Activated naive CD4-positive, alpha-beta T cell treated with anti-CD3 and anti-CD28 coated beads, Interleukin-2, amount 10 ng/mL, durations not matched to agents 7 days and 5 days (primary cell): ENCODE results near the gene CELSR3.
A peak's percentile ranks its signal among the peaks of the same experiment; 100 is the strongest.

ENCODE experiments used
- CTCF ChIA-PET: fragments of 350-600 bp; sonication (Branson Sonifier 250); formaldehyde crosslinking; loops from one replicate; lab custom pipeline; 2021; ENCODE audit warnings: antibody characterized with exemption; lab: Charles Lee
- DNase-seq: peaks from one replicate; pipeline ENCODE4 v3.0.0-alpha.2; 2020
- H3K27ac Mint-ChIP-seq: one replicate; pipeline ENCODE4 v1.8.0; 2021; ENCODE audit warnings: mild to moderate bottlenecking, moderate library complexity, mixed read lengths
- H3K27me3 Mint-ChIP-seq: one replicate; pipeline ENCODE4 v1.8.0; 2021; ENCODE audit warnings: mild to moderate bottlenecking, mixed read lengths
- H3K36me3 Mint-ChIP-seq: one replicate; pipeline ENCODE4 v1.8.0; 2021; ENCODE audit warnings: mixed read lengths
- H3K4me1 Mint-ChIP-seq: one replicate; pipeline ENCODE4 v1.8.0; 2021; ENCODE audit warnings: mixed read lengths
- H3K4me3 Mint-ChIP-seq: one replicate; pipeline ENCODE4 v1.8.0; 2021; ENCODE audit warnings: mild to moderate bottlenecking, moderate library complexity, mixed read lengths
- H3K9me3 Mint-ChIP-seq: one replicate; pipeline ENCODE4 v1.8.0; 2021; ENCODE audit warnings: mixed read lengths

The CELSR3 gene, protein sequence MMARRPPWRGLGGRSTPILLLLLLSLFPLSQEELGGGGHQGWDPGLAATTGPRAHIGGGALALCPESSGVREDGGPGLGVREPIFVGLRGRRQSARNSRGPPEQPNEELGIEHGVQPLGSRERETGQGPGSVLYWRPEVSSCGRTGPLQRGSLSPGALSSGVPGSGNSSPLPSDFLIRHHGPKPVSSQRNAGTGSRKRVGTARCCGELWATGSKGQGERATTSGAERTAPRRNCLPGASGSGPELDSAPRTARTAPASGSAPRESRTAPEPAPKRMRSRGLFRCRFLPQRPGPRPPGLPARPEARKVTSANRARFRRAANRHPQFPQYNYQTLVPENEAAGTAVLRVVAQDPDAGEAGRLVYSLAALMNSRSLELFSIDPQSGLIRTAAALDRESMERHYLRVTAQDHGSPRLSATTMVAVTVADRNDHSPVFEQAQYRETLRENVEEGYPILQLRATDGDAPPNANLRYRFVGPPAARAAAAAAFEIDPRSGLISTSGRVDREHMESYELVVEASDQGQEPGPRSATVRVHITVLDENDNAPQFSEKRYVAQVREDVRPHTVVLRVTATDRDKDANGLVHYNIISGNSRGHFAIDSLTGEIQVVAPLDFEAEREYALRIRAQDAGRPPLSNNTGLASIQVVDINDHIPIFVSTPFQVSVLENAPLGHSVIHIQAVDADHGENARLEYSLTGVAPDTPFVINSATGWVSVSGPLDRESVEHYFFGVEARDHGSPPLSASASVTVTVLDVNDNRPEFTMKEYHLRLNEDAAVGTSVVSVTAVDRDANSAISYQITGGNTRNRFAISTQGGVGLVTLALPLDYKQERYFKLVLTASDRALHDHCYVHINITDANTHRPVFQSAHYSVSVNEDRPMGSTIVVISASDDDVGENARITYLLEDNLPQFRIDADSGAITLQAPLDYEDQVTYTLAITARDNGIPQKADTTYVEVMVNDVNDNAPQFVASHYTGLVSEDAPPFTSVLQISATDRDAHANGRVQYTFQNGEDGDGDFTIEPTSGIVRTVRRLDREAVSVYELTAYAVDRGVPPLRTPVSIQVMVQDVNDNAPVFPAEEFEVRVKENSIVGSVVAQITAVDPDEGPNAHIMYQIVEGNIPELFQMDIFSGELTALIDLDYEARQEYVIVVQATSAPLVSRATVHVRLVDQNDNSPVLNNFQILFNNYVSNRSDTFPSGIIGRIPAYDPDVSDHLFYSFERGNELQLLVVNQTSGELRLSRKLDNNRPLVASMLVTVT (N-terminal part only)

DNA sequence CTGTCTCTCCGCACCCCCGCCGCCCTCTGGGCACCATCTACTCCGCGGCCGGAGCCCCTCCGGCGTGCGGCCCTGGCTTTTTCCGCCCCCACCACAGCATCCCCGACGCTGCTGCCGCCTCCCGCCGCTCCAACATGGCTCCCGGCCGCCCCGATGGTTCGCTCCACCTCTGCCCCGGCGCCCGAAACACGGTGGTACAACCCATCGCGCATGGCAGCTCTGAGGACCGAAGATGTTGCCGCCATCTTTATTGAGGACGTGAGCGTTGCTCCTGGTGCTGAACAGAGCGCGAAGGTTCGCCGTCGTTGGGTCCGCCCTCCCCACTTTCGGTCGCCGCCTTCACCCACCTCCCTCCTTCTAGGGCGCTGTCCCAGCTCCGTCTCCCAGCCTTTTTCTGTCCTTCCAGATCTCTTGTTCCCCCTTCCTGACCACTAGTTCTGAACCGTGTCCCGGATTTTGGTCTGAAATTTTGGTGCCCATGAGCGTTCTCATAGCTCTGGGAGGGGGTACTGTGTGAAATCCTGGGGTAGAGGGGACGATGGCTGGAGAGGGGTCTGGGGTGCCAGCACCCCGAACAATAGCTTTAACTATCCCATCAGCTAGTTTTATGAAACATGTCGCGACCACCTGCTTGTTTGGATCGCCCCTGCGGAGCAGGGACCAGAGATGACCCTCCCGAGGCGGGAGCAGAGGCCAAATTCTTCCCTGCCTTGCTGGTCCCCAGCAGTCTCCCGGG is at the start of gene CELSR3:
TSS of gene CELSR3 (minus strand) at position 134 of the 736 bp plus-strand sequence. CDS start 252 bp downstream, outside the sequence.
- H3K4me3 Mint-ChIP-seq = peak within 1 kb of the TSS; percentile 75
- H3K36me3 Mint-ChIP-seq = peaks cover 6% of the 10 kb centered on the region
- H3K4me1 Mint-ChIP-seq = peaks cover 21% of the 10 kb centered on the region
- DNase-seq = peak; percentile 70
- CTCF ChIA-PET = interaction anchor here (0.9 to 2.4 kb wide), 3 partner anchors 23 to 104 kb away, joined by 4 to 9 read pairs (median 8); partner anchors contain the start of genes NCKIPSD and SLC26A6
- H3K27me3 Mint-ChIP-seq = peaks cover 62% of the 10 kb centered on the region
- H3K9me3 Mint-ChIP-seq = no peaks in the 10 kb centered on the region
- H3K27ac Mint-ChIP-seq = peak within 1 kb of the TSS; percentile 78

DNA sequence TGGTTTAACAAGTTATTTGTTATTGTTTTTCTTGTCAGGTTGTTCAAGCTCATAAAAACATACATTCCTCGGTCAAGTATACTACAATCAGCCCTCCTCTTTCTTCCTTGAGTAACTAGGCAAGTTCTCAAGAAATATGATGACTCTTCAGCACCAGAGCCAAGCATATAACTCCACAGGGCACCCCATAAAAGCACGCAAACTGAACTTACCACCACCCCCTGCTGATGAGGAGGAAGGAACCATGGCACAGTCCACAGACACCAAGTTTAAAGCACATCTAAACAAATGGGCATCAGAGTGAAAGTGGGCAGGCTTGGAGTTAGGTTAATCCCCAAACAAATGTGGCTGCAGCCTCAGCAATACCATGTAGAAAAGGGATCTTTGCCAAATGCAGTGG is 49.0 kb upstream of the CELSR3 start:
- no peak overlapping the region for H3K4me3 Mint-ChIP-seq
- DNase-seq = no peak
- H3K9me3 Mint-ChIP-seq = no peaks in the 10 kb centered on the region
- H3K27me3 Mint-ChIP-seq = no peaks in the 10 kb centered on the region
- no peak overlapping the region for H3K27ac Mint-ChIP-seq
- peaks cover 40% of the 10 kb centered on the region for H3K4me1 Mint-ChIP-seq
- CTCF ChIA-PET = no interaction called here
- peaks cover 49% of the 10 kb centered on the region for H3K36me3 Mint-ChIP-seq

DNA sequence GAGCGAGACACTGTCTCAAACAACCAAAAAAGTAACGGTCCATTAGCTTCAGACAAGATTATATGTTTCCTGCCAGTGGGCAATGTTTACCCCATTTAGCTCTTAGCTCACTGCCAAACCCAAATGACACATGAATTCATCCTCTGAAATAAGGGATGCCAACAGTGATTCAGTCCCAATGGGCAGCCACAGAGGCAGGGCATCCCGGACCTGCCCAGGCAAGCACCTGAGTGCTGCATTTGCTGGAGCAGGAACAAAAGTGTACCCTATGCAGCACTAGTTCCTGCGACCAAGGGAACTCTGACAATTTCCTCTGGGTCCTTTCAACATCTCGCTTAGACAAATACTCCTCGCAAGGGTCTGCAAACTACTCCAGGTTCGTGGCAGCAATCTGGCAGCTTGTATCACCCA is 46.4 kb upstream of the CELSR3 start:
- DNase-seq = no peak
- H3K36me3 Mint-ChIP-seq = peaks cover 46% of the 10 kb centered on the region
- CTCF ChIA-PET = interaction anchor here (2.1 kb wide), 1 partner anchor 31 kb away, joined by 6 read pairs; no protein-coding TSS in a partner anchor
- H3K27ac Mint-ChIP-seq = no peak overlapping the region
- no peak overlapping the region for H3K4me3 Mint-ChIP-seq
- no peaks in the 10 kb centered on the region for H3K27me3 Mint-ChIP-seq
- no peaks in the 10 kb centered on the region for H3K9me3 Mint-ChIP-seq
- H3K4me1 Mint-ChIP-seq = peaks cover 21% of the 10 kb centered on the region

DNA sequence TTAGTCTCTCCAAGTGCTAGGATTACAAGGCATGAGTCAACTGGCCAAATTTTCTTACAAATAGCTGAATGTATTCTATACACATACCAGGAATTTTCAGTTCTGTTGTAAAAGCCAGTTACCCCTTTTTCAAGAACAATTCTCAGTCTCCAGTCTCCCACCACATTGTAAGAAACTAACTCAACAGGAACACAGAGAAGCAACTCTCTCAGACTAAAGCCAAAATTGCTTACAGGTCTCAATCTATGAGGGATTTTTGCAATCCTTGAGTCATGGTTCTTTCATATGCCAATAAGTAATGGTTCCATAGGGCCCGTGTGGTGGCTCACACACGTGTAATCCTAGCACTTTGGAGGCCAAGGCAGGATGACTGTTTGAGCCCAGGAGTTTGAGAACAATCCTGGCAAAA is 45.8 kb upstream of the CELSR3 start:
- Mint-ChIP-seq H3K4me3 (no peak overlapping the region), H3K27ac (no peak overlapping the region), H3K36me3 (peaks cover 47% of the 10 kb centered on the region), H3K9me3 (no peaks in the 10 kb centered on the region), H3K27me3 (no peaks in the 10 kb centered on the region), H3K4me1 (peaks cover 20% of the 10 kb centered on the region)
- DNase-seq = no peak
- CTCF ChIA-PET = interaction anchor here (2.2 kb wide), 1 partner anchor 10 kb away, joined by 9 read pairs; no protein-coding TSS in a partner anchor

DNA sequence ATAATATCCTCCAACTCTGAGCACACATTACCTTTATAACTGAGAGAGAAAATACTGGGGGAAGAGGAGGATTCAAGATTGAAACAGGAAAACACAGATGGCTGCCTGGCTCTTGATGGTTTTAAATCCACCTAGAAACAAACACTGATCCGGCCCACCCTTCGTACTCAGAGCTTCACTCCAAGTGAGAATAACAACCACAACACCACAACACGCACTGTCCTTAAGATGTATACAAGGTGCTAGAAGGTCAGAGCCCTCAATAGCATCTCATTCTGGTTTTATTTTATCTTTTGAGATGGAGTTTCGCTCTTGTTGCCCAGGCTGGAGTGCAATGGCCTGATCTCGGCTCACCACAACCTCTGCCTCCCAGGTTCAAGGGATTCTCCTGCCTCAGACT is 44.5 kb upstream of the CELSR3 start:
- H3K27ac Mint-ChIP-seq = no peak overlapping the region
- H3K4me3 Mint-ChIP-seq = no peak overlapping the region
- DNase-seq = no peak
- no peaks in the 10 kb centered on the region for H3K27me3 Mint-ChIP-seq
- no peaks in the 10 kb centered on the region for H3K9me3 Mint-ChIP-seq
- peaks cover 15% of the 10 kb centered on the region for H3K4me1 Mint-ChIP-seq
- H3K36me3 Mint-ChIP-seq = peaks cover 51% of the 10 kb centered on the region
- CTCF ChIA-PET = interaction anchor here (1.5 to 2.2 kb wide), 2 partner anchors 8 to 271 kb away, joined by 3 to 9 read pairs; no protein-coding TSS in a partner anchor

DNA sequence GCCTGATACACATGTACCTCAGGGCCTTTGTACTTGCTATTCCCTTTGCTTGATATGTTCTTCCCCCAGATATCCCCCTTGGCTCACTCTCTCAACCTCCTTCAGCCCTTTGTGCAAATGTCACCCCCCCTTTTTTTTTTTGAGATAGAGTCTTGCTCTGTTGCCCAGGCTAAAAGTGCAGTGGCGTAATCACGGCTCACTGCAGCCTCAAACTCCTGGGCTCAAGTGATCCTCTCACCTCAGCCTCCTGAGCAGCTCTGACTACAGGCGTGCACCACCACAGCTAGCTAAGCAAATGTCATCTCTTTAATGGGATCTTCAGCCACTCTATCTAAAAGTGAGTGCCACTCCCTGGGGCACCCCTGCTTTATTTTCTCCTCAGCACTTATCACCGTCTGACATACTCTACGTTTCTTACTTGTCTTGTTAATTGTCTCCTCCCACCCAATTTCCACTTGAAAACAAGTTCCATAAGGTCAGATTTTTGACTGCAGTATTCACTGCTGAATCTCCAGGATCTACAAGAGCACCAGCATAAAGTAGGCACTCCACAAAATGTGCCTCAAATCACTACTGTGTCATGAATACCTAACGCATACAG is 39.7 kb upstream of the CELSR3 start:
- CTCF ChIA-PET = no interaction called here
- H3K4me1 Mint-ChIP-seq = peaks cover 5% of the 10 kb centered on the region

DNA sequence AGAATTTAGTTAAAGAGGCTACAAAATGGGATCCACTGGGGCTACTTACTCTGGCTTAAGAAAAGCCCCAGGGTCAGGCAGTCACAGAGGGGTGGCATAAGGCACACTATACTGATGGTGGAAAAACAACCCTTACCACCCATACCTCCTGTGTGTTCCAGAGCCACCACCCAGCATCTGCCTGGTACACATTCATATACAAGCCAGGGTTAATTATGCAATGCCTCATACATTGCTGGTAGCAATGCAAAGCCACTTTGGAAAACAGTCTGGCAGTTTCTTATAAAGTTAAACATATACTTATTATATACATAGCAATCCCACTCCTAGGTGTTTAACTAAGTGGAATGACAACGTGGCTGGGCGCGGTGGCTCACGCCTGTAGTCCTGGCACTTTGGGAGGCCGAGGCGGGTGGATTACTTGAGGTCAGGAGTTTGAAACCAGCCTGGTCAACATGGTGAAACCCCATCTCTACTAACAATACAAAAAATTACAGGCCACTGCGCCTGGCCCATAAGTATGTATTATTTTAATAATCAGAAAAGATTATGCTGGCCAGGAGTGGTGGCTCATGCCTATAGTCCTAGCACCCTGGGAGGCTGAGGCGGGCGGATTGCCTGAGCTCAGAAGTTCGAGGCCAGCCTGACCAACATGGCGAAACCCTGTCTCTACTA is 38.2 kb upstream of the CELSR3 start:
- CTCF ChIA-PET = no interaction called here
- peaks cover 30% of the 10 kb centered on the region for H3K36me3 Mint-ChIP-seq

More for the DNA sequence above, 39.7 kb upstream of the CELSR3 start:
- DNase-seq = no peak
- peaks cover 37% of the 10 kb centered on the region for H3K36me3 Mint-ChIP-seq
- no peaks in the 10 kb centered on the region for H3K27me3 Mint-ChIP-seq
- H3K4me3 Mint-ChIP-seq = no peak overlapping the region
- no peaks in the 10 kb centered on the region for H3K9me3 Mint-ChIP-seq
- H3K27ac Mint-ChIP-seq = no peak overlapping the region

DNA sequence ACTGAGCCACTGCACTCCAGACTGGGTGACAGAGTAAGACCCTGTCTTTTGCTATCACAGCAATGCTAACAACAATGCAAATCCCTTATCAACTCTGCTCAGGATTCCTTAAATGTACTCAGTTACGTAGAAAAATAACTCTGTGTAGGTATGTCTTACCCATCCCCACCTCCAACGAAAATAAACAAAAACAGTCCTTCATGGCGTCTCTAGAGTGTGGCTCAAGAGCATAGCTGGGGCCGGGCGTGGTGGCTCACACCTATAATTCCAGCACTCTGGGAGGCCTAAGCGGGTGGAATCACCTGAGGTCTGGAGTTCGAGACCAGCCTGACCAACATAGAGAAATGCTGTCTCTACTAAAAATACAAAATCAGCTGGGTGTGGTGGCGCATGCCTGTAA is 36.2 kb upstream of the CELSR3 start:
- Mint-ChIP-seq H3K9me3 (no peaks in the 10 kb centered on the region), H3K27me3 (no peaks in the 10 kb centered on the region), H3K4me3 (no peak overlapping the region), H3K27ac (no peak overlapping the region), H3K4me1 (peaks cover 5% of the 10 kb centered on the region), H3K36me3 (peaks cover 34% of the 10 kb centered on the region)
- DNase-seq = no peak
- CTCF ChIA-PET = interaction anchor here (1.9 to 2.5 kb wide), 2 partner anchors 9 to 41 kb away, joined by 7 to 9 read pairs; no protein-coding TSS in a partner anchor

More for the DNA sequence above, 38.2 kb upstream of the CELSR3 start:
- peaks cover 5% of the 10 kb centered on the region for H3K4me1 Mint-ChIP-seq
- H3K4me3 Mint-ChIP-seq = no peak overlapping the region
- H3K9me3 Mint-ChIP-seq = no peaks in the 10 kb centered on the region
- no peak overlapping the region for H3K27ac Mint-ChIP-seq
- H3K27me3 Mint-ChIP-seq = no peaks in the 10 kb centered on the region
- no peak for DNase-seq

DNA sequence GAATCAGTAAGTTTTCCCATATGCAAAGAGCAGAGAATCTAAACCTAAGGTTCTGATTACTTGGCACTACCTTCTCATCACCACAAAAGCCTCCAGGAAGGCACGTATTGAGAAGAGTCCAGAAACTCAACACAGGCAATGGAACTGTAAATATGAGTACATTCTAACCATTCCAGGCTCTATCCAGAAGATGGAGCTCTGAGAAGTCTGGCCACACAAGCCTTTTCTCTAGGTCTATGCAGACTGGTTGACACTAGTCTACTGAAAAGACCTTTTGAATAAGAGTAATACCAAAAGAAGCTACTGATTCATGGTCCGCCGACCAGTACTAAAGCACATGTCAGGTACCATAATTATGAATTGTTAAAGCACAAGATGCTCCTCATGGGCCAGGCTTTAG is 35.3 kb upstream of the CELSR3 start:
- Mint-ChIP-seq H3K36me3 (peaks cover 35% of the 10 kb centered on the region), H3K4me1 (peaks cover 5% of the 10 kb centered on the region), H3K27me3 (no peaks in the 10 kb centered on the region), H3K4me3 (no peak overlapping the region), H3K9me3 (no peaks in the 10 kb centered on the region), H3K27ac (no peak overlapping the region)
- CTCF ChIA-PET = interaction anchor here (0.7 to 2.5 kb wide), 4 partner anchors 10 to 42 kb away, joined by 3 to 9 read pairs (median 6); partner anchors contain the start of gene NCKIPSD
- DNase-seq = no peak

DNA sequence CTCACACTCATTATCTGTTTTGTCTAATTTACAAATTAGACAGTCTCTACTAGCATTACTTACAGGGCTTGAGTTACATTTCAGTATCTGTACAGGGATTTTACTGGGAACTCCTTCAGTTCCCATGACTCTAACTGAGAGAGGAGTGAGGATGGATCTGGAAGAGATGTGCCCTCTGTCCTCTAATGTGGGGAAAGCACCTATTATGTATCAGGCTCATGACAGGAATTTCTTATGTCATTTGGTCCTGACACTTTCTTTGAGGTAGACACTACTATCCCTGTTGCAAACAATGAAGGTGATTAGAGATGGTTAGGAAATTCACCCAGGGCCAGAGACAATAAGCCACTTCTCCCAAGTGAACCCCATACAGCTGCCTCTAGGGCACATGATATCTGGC is 33.9 kb upstream of the CELSR3 start:
- CTCF ChIA-PET = interaction anchor here (1.0 to 1.4 kb wide), 3 partner anchors 10 to 461 kb away, joined by 4 to 5 read pairs (median 5); partner anchors contain the start of gene NCKIPSD
- no peak for DNase-seq
- peaks cover 5% of the 10 kb centered on the region for H3K4me1 Mint-ChIP-seq
- H3K36me3 Mint-ChIP-seq = peaks cover 29% of the 10 kb centered on the region
- H3K4me3 Mint-ChIP-seq = no peak overlapping the region
- no peaks in the 10 kb centered on the region for H3K9me3 Mint-ChIP-seq
- H3K27ac Mint-ChIP-seq = no peak overlapping the region
- H3K27me3 Mint-ChIP-seq = no peaks in the 10 kb centered on the region

DNA sequence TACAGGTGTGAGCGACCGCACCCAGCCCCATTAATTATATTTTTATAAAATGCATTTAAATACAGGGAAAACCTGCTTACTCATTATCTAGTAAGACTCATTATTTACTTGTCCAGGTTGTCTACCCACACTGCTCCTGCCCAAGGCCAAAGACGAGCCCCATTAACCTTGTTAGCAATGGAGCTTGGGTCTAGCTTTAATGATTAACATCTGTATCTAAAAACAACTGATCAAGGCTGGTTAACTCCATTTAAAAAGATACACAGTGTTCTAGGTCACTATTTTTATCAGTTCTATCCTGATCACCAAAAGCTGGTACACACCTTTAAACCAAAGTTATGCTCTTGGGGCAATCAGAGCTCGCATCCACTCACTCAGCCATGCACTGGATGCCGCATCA is 33.5 kb upstream of the CELSR3 start:
- Mint-ChIP-seq H3K9me3 (no peaks in the 10 kb centered on the region), H3K27me3 (no peaks in the 10 kb centered on the region), H3K27ac (no peak overlapping the region), H3K4me1 (peaks cover 6% of the 10 kb centered on the region), H3K36me3 (peaks cover 30% of the 10 kb centered on the region), H3K4me3 (no peak overlapping the region)
- DNase-seq = no peak
- CTCF ChIA-PET = interaction anchor here (1.0 to 1.3 kb wide), 2 partner anchors 10 to 462 kb away, joined by 4 to 5 read pairs; partner anchors contain the start of gene NCKIPSD

DNA sequence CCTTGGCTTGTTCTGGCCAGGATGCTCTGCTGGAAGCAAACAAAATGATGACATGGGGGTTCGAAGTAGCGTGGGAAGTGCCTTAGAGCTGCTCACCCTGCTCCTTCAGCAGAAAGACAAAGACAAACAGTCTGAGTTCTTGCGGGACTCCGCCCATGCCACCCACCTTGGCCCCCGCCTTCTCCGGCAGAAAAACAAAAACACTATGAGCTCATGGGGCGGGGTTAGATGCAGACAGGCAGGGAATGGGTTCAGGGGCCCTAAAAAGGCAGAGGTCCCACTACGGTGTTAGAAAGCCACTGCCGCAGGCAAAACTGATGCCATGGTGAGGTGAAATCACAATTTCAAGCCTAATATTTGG is 32.7 kb upstream of the CELSR3 start:
- Mint-ChIP-seq H3K9me3 (no peaks in the 10 kb centered on the region), H3K27ac (no peak overlapping the region), H3K4me3 (no peak overlapping the region), H3K36me3 (peaks cover 34% of the 10 kb centered on the region), H3K4me1 (peaks cover 8% of the 10 kb centered on the region), H3K27me3 (no peaks in the 10 kb centered on the region)
- no peak for DNase-seq
- CTCF ChIA-PET = interaction anchor here (1.3 kb wide), 1 partner anchor 9 kb away, joined by 5 read pairs; the partner anchor contains the start of gene NCKIPSD
